ENCODE results near the gene SESTD1. TPM values are rescaled to one million over a fixed set of nuclear protein-coding genes. Genes with fewer than 3 reads are reported as not detected.

The SESTD1 gene
- total RNA-seq, 1 experiment from 2014 or later, result 26.9 TPM

DNA sequence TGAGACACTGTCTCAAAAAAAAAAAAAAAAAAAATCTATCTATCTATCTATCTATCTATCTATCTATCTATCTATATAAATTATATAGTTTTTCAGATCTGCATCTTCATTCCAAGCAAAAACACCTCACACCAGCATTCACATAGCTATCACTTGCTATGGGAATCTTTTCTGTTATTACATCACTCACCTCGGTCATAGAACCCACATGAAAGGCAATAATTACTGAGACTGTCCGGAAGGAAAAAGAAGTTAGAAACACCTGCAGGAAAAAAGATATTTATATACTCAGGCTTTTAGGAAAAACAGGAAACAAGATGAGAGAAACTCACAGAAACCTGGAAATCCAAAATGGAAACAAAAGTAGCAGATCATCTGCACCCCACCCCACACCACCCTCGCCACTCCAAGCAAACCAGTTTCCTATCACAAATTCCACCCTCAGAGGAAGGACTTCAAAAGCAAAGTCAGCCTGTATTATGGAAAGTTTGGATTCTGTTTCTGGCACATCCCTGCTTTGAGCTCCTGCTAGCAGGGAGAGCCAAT lies 192.7 kb downstream of the SESTD1 start:
- no peaks in the 10 kb centered on the region for H3K36me3 ChIP-seq (ENCODE audit: insufficient read depth, low read length, poor library complexity, severe bottlenecking)
- CTCF ChIA-PET, result no interaction called here

DNA sequence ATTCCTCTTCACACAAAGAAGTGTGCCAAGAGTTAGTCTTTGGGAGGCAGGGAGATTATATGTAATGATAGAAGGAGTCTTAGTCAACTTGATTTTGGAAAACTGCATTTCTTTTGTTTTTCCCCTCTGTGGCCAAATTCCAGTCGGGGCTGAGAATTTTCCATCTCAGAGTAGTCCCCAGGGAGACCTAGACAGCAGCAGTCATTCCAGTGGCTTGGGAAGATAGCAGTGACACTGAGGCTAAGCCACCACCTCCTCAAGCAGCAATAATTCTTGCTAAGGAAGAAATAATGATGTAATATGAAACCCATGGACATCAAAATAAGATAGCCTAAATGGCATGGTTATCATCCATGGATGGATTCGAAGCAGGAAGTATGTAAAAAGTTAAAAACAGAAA lies 193.7 kb downstream of the SESTD1 start:
- BruUV-seq (replicated peaks), result no TSS peak

More for the DNA sequence above, 192.7 kb downstream of the SESTD1 start:
- no peaks in the 10 kb centered on the region for H3K9me3 ChIP-seq (ENCODE audit: low read depth, low read length, poor library complexity, severe bottlenecking)
- no peaks in the 10 kb centered on the region for H3K4me1 ChIP-seq (ENCODE audit: insufficient read depth, low read length, poor library complexity, severe bottlenecking)
- no peaks in the 10 kb centered on the region for H3K27me3 ChIP-seq (replicated peaks; ENCODE audit: insufficient read depth, low read depth, low read length, poor library complexity)
- BruUV-seq (replicated peaks), result no TSS peak
- no peak for DNase-seq (ENCODE audit: low spot score)
- POLR2A ChIA-PET (ENCODE audit: low non-redundant PET), result no interaction called here
- no peak overlapping the region for H3K27ac ChIP-seq (ENCODE audit: low read depth, low read length, poor library complexity, severe bottlenecking)
- intact Hi-C loops (cut with micrococcal nuclease; ENCODE audit: unreplicated experiment), result no loop called here
- H3K4me3 ChIP-seq (ENCODE audit: low read depth, low read length, poor library complexity, severe bottlenecking), result no peak overlapping the region
- TF ChIP-seq, protein P1, sequence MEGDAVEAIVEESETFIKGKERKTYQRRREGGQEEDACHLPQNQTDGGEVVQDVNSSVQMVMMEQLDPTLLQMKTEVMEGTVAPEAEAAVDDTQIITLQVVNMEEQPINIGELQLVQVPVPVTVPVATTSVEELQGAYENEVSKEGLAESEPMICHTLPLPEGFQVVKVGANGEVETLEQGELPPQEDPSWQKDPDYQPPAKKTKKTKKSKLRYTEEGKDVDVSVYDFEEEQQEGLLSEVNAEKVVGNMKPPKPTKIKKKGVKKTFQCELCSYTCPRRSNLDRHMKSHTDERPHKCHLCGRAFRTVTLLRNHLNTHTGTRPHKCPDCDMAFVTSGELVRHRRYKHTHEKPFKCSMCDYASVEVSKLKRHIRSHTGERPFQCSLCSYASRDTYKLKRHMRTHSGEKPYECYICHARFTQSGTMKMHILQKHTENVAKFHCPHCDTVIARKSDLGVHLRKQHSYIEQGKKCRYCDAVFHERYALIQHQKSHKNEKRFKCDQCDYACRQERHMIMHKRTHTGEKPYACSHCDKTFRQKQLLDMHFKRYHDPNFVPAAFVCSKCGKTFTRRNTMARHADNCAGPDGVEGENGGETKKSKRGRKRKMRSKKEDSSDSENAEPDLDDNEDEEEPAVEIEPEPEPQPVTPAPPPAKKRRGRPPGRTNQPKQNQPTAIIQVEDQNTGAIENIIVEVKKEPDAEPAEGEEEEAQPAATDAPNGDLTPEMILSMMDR (conservative IDR thresholded peaks at IDR 0.05; ENCODE audit: low read depth, low read length), result no peak
- no peak for TF ChIP-seq EZH2 (IDR thresholded peaks at IDR 0.05; ENCODE audit: borderline replicate concordance, low read depth, low read length, poor library complexity, severe bottlenecking)

DNA sequence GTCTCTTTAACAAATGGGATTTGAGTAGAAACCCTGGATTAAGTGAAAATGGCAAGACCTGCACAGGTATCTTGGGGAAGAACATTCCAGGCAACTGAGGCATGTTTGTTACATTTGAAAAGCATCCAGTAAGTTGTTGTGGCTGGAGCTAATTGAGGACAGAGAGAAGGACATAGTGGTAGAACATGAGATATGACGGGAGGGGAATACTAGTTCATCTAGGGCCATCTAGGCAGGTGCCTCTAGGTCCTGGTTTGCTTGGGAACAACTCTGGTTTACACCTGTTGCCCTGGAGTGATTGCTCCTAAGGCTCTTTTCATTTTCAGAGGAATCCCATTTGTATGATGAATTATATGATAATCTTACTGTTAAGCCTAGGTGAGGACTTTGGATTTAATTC lies 194.9 kb downstream of the SESTD1 start:
- no peak for TF ChIP-seq EZH2 (IDR thresholded peaks at IDR 0.05; ENCODE audit: borderline replicate concordance, low read depth, low read length, poor library complexity, severe bottlenecking)
- TF ChIP-seq, protein P1 (conservative IDR thresholded peaks at IDR 0.05; ENCODE audit: low read depth, low read length), result no peak
- BruUV-seq (replicated peaks), result no TSS peak
- ChIA-PET POLR2A (ENCODE audit: low non-redundant PET) (no interaction called here), CTCF (no interaction called here)
- Histone ChIP-seq H3K4me3 (ENCODE audit: low read depth, low read length, poor library complexity, severe bottlenecking) (no peak overlapping the region), H3K36me3 (ENCODE audit: insufficient read depth, low read length, poor library complexity, severe bottlenecking) (no peaks in the 10 kb centered on the region), H3K27ac (ENCODE audit: low read depth, low read length, poor library complexity, severe bottlenecking) (no peak overlapping the region), H3K27me3 (replicated peaks; ENCODE audit: insufficient read depth, low read depth, low read length, poor library complexity) (no peaks in the 10 kb centered on the region), H3K4me1 (ENCODE audit: insufficient read depth, low read length, poor library complexity, severe bottlenecking) (no peaks in the 10 kb centered on the region), H3K9me3 (ENCODE audit: low read depth, low read length, poor library complexity, severe bottlenecking) (no peaks in the 10 kb centered on the region)
- intact Hi-C loops (cut with micrococcal nuclease; ENCODE audit: unreplicated experiment), result no loop called here
- no peak for DNase-seq (ENCODE audit: low spot score)

More for the DNA sequence above, 193.7 kb downstream of the SESTD1 start:
- H3K36me3 ChIP-seq (ENCODE audit: insufficient read depth, low read length, poor library complexity, severe bottlenecking), result no peaks in the 10 kb centered on the region
- ChIA-PET CTCF (no interaction called here), POLR2A (ENCODE audit: low non-redundant PET) (no interaction called here)
- intact Hi-C loops (cut with micrococcal nuclease; ENCODE audit: unreplicated experiment), result no loop called here
- H3K4me1 ChIP-seq (ENCODE audit: insufficient read depth, low read length, poor library complexity, severe bottlenecking), result no peaks in the 10 kb centered on the region
- DNase-seq (ENCODE audit: low spot score), result no peak
- no peak overlapping the region for H3K27ac ChIP-seq (ENCODE audit: low read depth, low read length, poor library complexity, severe bottlenecking)
- H3K9me3 ChIP-seq (ENCODE audit: low read depth, low read length, poor library complexity, severe bottlenecking), result no peaks in the 10 kb centered on the region
- no peaks in the 10 kb centered on the region for H3K27me3 ChIP-seq (replicated peaks; ENCODE audit: insufficient read depth, low read depth, low read length, poor library complexity)
- H3K4me3 ChIP-seq (ENCODE audit: low read depth, low read length, poor library complexity, severe bottlenecking), result no peak overlapping the region
- no peak for TF ChIP-seq EZH2 (IDR thresholded peaks at IDR 0.05; ENCODE audit: borderline replicate concordance, low read depth, low read length, poor library complexity, severe bottlenecking)
- TF ChIP-seq, protein P1 (conservative IDR thresholded peaks at IDR 0.05; ENCODE audit: low read depth, low read length), result no peak

Measured in A673 (cell line).